Kidney (tissue), 22 donors: ENCODE results near the gene ZNF225. TPM values are rescaled to one million over a fixed set of nuclear protein-coding genes. Genes with fewer than 3 reads are reported as not detected.

Experiments
- DNase-seq, 5 donors: peaks; one replicate each; pipeline ENCODE4 v3.0.0-alpha.2; 2013 to 2020
- FAIRE-seq: peaks from 2 replicates; lab custom pipeline; 2012; peaks lifted over from hg19 to GRCh38; lab: Jason Lieb, UNC
- H3K27ac ChIP-seq, 2 donors: one replicate each; pipeline ENCODE4 v1.7.0; 2013; ENCODE audit warnings: low read depth in 2 of 2, low read length in 2 of 2, inconsistent platforms in 1 of 2
- H3K27me3 ChIP-seq: one replicate; pipeline ENCODE4 v1.7.1; 2013; ENCODE audit warnings: low read length, inconsistent platforms; ENCODE audit not compliant: control insufficient read depth, insufficient read depth
- H3K36me3 ChIP-seq, 3 donors: one replicate each; pipeline versions ENCODE4 v1.7.0 to v1.7.1; 2013; ENCODE audit warnings: low read length in 3 of 3, control low read depth in 1 of 3, inconsistent platforms in 1 of 3; ENCODE audit not compliant: insufficient read depth in 3 of 3, control insufficient read depth in 2 of 3
- H3K4me1 ChIP-seq, 3 donors: one replicate each; pipeline versions ENCODE4 v1.7.0 to v1.7.1; 2013; ENCODE audit warnings: low read length in 3 of 3, inconsistent platforms in 1 of 3, low read depth in 1 of 3; ENCODE audit not compliant: control insufficient read depth in 2 of 3, insufficient read depth in 2 of 3
- H3K4me3 ChIP-seq, 3 donors: one replicate each; pipeline versions ENCODE4 v1.7.0 to v1.8.1; 2013; ENCODE audit warnings: low read length in 3 of 3, control low read depth in 1 of 3, inconsistent platforms in 1 of 3
- H3K9ac ChIP-seq, 3 donors: one replicate each; pipeline versions ENCODE4 v1.7.0 to v1.7.1; 2013; ENCODE audit warnings: low read length in 3 of 3, control low read depth in 1 of 3, inconsistent platforms in 1 of 3
- H3K9me3 ChIP-seq, 3 donors: one replicate each; pipeline versions ENCODE4 v1.7.0 to v1.7.1; 2013; ENCODE audit warnings: low read length in 3 of 3, control low read depth in 1 of 3, inconsistent platforms in 1 of 3; ENCODE audit not compliant: control insufficient read depth in 2 of 3, insufficient read depth in 1 of 3
- CTCF ChIP-seq: IDR thresholded peaks from 3 replicates; pipeline ENCODE4 v1.5.1; 2012; ENCODE audit warnings: mild to moderate bottlenecking, moderate library complexity, borderline replicate concordance; ENCODE audit not compliant: insufficient read depth; ENCODE audit errors: extremely low read depth
- intact Hi-C: fragments of 100-400 bp; cut with DNase I; formaldehyde crosslinking; loops from one replicate; pipeline ENCODE4 v1.11.1; 2022
- long read RNA-seq, 10 donors: library from polyadenylated mRNA in 1 of 10; unstranded in 1 of 10; transcript quantifications; one replicate each; pipeline ENCODE4 v2.0.0 and lab custom pipeline, GENCODE V29; 2021 to 2026
- polyA plus RNA-seq: library from polyadenylated mRNA; stranded (reverse); fragments of 350-450 nt; fragmentation: Illumina TruSeq; extraction: RNeasy Lipid Tissue Mini Kit (QIAGEN cat#74804); gene quantifications from one replicate; pipeline ENCODE4 v1.2.3, GENCODE V29; 2014; ENCODE audit warnings: low read depth, low replicate concordance; ENCODE audit not compliant: insufficient read depth
- total RNA-seq: library from RNA; stranded (reverse); fragmentation: NEBNext Ultra II Directional; extraction: Animal tissue kit (Norgen Biotek cat#: 25700); gene quantifications from one replicate; pipeline ENCODE4 v1.2.1, GENCODE V29; 2021
- donor health status: control.
- donor health status: control.
- donor health status: control.
- donor health status: control.
- donor health status: control.
- donor health status: DM: yes; HTN: yes; CAD: no.
- donor health status: Normal renal cell carcinoma (clear cell type).

ZNF225 gene
- total RNA-seq (6.7 TPM), polyA plus RNA-seq (2.3 TPM)
- long read RNA-seq, donor 1, full-length matches to known transcripts = 1 of 1 reads
- long read RNA-seq, donor 1, partial matches to known transcripts = 0 of 1 reads
- long read RNA-seq, donor 1, other reads (novel, unspliced or antisense) = 0 of 1 reads
- long read RNA-seq, donor 2 = 0 reads
- long read RNA-seq, donor 3, full-length matches to known transcripts = 2 of 2 reads
- long read RNA-seq, donor 3, partial matches to known transcripts = 0 of 2 reads
- long read RNA-seq, donor 3, other reads (novel, unspliced or antisense) = 0 of 2 reads
- long read RNA-seq, donor 4 = 0 reads
- long read RNA-seq, donor 5 = 0 reads
- long read RNA-seq, donor 6, partial matches to known transcripts = 0 of 1 reads
- long read RNA-seq, donor 6, other reads (novel, unspliced or antisense) = 0 of 1 reads
- long read RNA-seq, donor 7, full-length matches to known transcripts = 4 of 8 reads
- long read RNA-seq, donor 7, partial matches to known transcripts = 1 of 8 reads
- long read RNA-seq, donor 7, other reads (novel, unspliced or antisense) = 3 of 8 reads
- long read RNA-seq, donor 8, full-length matches to known transcripts = 1 of 1 reads
- long read RNA-seq, donor 8, partial matches to known transcripts = 0 of 1 reads
- long read RNA-seq, donor 8, other reads (novel, unspliced or antisense) = 0 of 1 reads
- long read RNA-seq, donor 9 = 0 reads
- long read RNA-seq, donor 10 = 0 reads

GRCh38 chr19:44113138-44113783, at the start of gene ZNF225:
Gene ZNF225, plus strand, starts transcription at chr19:44113399. Its CDS starts 2,429 bp downstream, at chr19:44115828.
- intact Hi-C loops = no loop called here
- Histone ChIP-seq H3K27ac (peak within 1 kb of the TSS; percentile 38 to 52), H3K4me3 (peak within 1 kb of the TSS; percentile 93 to 98 (median 95)), H3K4me1 (peaks cover 0 to 6% (median 3%) of the 10 kb centered on the region in 3 donors), H3K9ac (peak within 1 kb of the TSS; percentile 71 to 98 (median 89)), H3K9me3 (peaks cover 0 to 13% (median 2%) of the 10 kb centered on the region in 3 donors), H3K36me3 (peaks cover 0 to 12% (median 8%) of the 10 kb centered on the region in 3 donors), H3K27me3 (no peaks in the 10 kb centered on the region)
- no peak for TF ChIP-seq CTCF
- peak; percentile 97 to 100 (median 98) for DNase-seq
- peak; percentile 98 for FAIRE-seq

- Histone ChIP-seq H3K27ac (no peak overlapping the region), H3K9ac (no peak overlapping the region), H3K4me3 (peak overlapping the region in 2 of 3 donors; percentile 3 to 16), H3K36me3 (peaks cover 16 to 48% (median 26%) of the 10 kb centered on the region in 3 donors), H3K4me1 (peaks cover 0 to under 1% (median 0%) of the 10 kb centered on the region in 3 donors), H3K27me3 (no peaks in the 10 kb centered on the region), H3K9me3 (peaks cover 2 to 45% (median 13%) of the 10 kb centered on the region in 3 donors)
- intact Hi-C loops = no loop called here
- DNase-seq = no peak
- FAIRE-seq = no peak
- no peak for TF ChIP-seq CTCF
These were observed 46.9 kb upstream of the ZNF225 start for GRCh38 chr19:44066305-44066704.

GRCh38 chr19:44069415-44069814, 43.8 kb upstream of the ZNF225 start:
- Histone ChIP-seq H3K27me3 (no peaks in the 10 kb centered on the region), H3K4me3 (no peak overlapping the region), H3K9ac (no peak overlapping the region), H3K27ac (no peak overlapping the region), H3K9me3 (peaks cover 2 to 38% (median 13%) of the 10 kb centered on the region in 3 donors), H3K36me3 (peaks cover 12 to 21% (median 13%) of the 10 kb centered on the region in 3 donors), H3K4me1 (peaks cover 0 to 5% (median 0%) of the 10 kb centered on the region in 3 donors)
- no peak for DNase-seq
- no peak for TF ChIP-seq CTCF
- no peak for FAIRE-seq
- intact Hi-C loops = no loop called here
